Measurements from ENCODE around the gene SHISAL1.

- TF ChIP-seq, protein P1, sequence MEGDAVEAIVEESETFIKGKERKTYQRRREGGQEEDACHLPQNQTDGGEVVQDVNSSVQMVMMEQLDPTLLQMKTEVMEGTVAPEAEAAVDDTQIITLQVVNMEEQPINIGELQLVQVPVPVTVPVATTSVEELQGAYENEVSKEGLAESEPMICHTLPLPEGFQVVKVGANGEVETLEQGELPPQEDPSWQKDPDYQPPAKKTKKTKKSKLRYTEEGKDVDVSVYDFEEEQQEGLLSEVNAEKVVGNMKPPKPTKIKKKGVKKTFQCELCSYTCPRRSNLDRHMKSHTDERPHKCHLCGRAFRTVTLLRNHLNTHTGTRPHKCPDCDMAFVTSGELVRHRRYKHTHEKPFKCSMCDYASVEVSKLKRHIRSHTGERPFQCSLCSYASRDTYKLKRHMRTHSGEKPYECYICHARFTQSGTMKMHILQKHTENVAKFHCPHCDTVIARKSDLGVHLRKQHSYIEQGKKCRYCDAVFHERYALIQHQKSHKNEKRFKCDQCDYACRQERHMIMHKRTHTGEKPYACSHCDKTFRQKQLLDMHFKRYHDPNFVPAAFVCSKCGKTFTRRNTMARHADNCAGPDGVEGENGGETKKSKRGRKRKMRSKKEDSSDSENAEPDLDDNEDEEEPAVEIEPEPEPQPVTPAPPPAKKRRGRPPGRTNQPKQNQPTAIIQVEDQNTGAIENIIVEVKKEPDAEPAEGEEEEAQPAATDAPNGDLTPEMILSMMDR (IDR thresholded peaks at IDR 0.05): no peak
- TF ChIP-seq EP300 (IDR thresholded peaks at IDR 0.05) (no peak), POLR2AphosphoS5 (IDR thresholded peaks at IDR 0.05) (peak in 1 of 2 donors; percentile 42)
Observed at GRCh38 chr22:44309137-44309536, 3.6 kb downstream of the SHISAL1 start.
